ENCODE results near the gene SLC38A3. TPM values are rescaled to one million over a fixed set of nuclear protein-coding genes. Genes with fewer than 3 reads are reported as not detected.

Gene SLC38A3
- total RNA-seq, 1 donor from 2014 or later: not detected

GRCh38 chr3:50203809-50204803 lies 965 bp upstream of the SLC38A3 start:
- no peak overlapping the region for H3K4me3 ChIP-seq
- TF ChIP-seq, protein P1, sequence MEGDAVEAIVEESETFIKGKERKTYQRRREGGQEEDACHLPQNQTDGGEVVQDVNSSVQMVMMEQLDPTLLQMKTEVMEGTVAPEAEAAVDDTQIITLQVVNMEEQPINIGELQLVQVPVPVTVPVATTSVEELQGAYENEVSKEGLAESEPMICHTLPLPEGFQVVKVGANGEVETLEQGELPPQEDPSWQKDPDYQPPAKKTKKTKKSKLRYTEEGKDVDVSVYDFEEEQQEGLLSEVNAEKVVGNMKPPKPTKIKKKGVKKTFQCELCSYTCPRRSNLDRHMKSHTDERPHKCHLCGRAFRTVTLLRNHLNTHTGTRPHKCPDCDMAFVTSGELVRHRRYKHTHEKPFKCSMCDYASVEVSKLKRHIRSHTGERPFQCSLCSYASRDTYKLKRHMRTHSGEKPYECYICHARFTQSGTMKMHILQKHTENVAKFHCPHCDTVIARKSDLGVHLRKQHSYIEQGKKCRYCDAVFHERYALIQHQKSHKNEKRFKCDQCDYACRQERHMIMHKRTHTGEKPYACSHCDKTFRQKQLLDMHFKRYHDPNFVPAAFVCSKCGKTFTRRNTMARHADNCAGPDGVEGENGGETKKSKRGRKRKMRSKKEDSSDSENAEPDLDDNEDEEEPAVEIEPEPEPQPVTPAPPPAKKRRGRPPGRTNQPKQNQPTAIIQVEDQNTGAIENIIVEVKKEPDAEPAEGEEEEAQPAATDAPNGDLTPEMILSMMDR (IDR thresholded peaks at IDR 0.05): no peak
- H3K36me3 ChIP-seq: no peaks in the 10 kb centered on the region
- peaks cover 17% of the 10 kb centered on the region for H3K4me1 ChIP-seq
- intact Hi-C loops (cut with DNase I): no loop called here
- H3K27ac ChIP-seq: no peak overlapping the region
- DNase-seq (no peak), ATAC-seq (no peak)
- H3K9me3 ChIP-seq: no peaks in the 10 kb centered on the region
- H3K27me3 ChIP-seq (ENCODE audit: low read depth): peaks cover 54% of the 10 kb centered on the region

DNA sequence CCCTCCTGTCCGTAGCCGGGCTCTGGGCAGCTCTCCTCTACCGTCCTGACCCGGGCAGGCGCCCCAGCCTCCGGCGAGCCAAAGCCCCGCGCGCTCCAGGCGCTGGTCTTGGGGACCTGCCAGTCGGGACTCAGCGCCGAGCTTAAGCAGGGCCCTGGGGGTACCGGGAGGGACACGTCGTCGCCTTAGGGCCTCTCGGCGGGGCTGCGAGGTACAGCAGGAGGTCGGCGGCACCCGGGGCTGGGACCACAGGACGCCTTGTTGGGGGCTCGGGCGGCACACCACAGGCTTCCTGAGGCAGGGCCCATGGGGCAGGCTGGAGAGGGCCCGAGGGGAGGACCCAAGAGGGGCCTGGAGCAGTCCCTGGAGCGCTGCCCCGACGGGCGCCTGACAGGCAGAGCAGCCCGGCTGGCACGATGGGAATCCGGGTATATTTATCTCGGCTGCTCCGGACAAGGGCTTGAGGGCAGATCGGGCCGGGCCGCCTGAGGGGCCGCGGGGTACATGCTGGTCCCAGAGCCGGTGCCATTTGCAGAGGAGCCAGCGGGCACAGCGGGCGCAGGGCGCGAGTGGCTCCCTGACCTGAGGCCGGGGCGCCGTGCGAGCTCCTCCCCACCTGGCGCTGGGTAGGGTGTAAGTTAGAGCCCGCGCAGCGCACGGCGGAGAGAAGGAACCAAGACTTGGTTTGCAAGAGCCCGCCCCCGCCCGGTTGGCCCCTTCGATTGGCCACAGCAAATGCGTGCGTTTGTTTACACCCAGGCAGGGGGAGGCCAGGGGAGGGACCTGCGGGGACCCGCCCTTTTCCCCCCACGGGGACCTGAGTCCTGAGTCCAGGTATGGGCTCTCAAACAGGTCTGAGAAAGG lies 574 bp downstream of the SLC38A3 start:
- peaks cover 53% of the 10 kb centered on the region for H3K27me3 ChIP-seq (ENCODE audit: low read depth)
- ATAC-seq: peak; percentile 54 to 68
- TF ChIP-seq, protein P1 (IDR thresholded peaks at IDR 0.05): no peak
- intact Hi-C loops (cut with DNase I): no loop called here
- peaks cover 17% of the 10 kb centered on the region for H3K4me1 ChIP-seq
- DNase-seq: peak; percentile 66
- H3K36me3 ChIP-seq: no peaks in the 10 kb centered on the region
- H3K27ac ChIP-seq: no peak overlapping the region
- no peaks in the 10 kb centered on the region for H3K9me3 ChIP-seq
- H3K4me3 ChIP-seq: peak overlapping the region; percentile 48

- H3K9me3 ChIP-seq: no peaks in the 10 kb centered on the region
- no peak overlapping the region for H3K4me3 ChIP-seq
- peaks cover 42% of the 10 kb centered on the region for H3K27me3 ChIP-seq (ENCODE audit: low read depth)
- no peaks in the 10 kb centered on the region for H3K36me3 ChIP-seq
- H3K4me1 ChIP-seq: peaks cover 17% of the 10 kb centered on the region
- ATAC-seq (no peak), DNase-seq (no peak)
- intact Hi-C loops (cut with DNase I): no loop called here
- H3K27ac ChIP-seq: no peak overlapping the region
- TF ChIP-seq, protein P1 (IDR thresholded peaks at IDR 0.05): no peak
These were observed 2.4 kb downstream of the SLC38A3 start for GRCh38 chr3:50207359-50208042.

DNA sequence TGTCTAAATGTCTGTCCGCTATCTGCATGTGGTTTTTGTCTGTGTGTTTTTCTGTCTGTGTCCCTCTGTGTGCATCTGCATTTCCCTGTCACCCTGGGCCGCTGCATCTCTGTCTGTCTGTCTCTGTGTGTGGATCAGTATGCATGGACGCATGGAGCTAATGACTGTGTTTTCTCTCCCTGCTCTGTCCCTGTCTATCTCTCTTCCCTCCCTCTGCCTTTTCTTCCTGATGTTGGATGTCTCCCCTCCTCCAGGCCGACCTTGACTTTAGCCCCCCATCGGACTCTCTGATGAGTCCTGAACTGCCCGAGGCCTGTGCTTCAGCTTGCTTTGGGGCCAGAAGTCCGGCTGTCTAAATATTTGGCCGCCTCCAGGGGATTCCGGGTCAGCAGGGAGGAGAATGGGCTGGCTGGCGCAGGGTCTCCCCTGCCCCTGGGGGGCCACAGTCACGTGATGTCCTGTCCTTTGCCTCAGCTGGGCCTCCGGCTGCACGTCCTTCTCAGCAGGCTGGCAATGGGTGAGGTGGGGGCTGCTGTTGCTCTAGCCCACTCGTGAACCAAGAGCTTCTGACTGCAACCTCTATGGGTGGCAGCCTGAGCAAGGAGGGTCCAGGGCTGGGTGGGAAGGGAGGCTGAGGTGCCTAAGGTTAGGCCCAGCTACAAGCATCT lies 3.7 kb downstream of the SLC38A3 start:
- TF ChIP-seq, protein P1 (IDR thresholded peaks at IDR 0.05): no peak
- intact Hi-C loops (cut with DNase I): no loop called here
- ATAC-seq: no peak
- no peak overlapping the region for H3K27ac ChIP-seq
- peaks cover 29% of the 10 kb centered on the region for H3K27me3 ChIP-seq (ENCODE audit: low read depth)
- no peaks in the 10 kb centered on the region for H3K9me3 ChIP-seq
- no peaks in the 10 kb centered on the region for H3K36me3 ChIP-seq
- no peak for DNase-seq
- H3K4me3 ChIP-seq: no peak overlapping the region
- peaks cover 17% of the 10 kb centered on the region for H3K4me1 ChIP-seq

GRCh38 chr3:50210176-50210509 lies 5.1 kb downstream of the SLC38A3 start:
- H3K4me1 ChIP-seq: peaks cover 10% of the 10 kb centered on the region
- intact Hi-C loops (cut with DNase I): no loop called here
- ATAC-seq (no peak), DNase-seq (no peak)
- no peak overlapping the region for H3K4me3 ChIP-seq
- no peaks in the 10 kb centered on the region for H3K9me3 ChIP-seq
- no peaks in the 10 kb centered on the region for H3K36me3 ChIP-seq
- H3K27ac ChIP-seq: no peak overlapping the region
- TF ChIP-seq, protein P1 (IDR thresholded peaks at IDR 0.05): no peak
- peaks cover 16% of the 10 kb centered on the region for H3K27me3 ChIP-seq (ENCODE audit: low read depth)
